Measurements from ENCODE around the gene GNPTG. TPM values are rescaled to one million over a fixed set of nuclear protein-coding genes. Genes with fewer than 3 reads are reported as not detected.

Gene GNPTG
- total and polyA plus RNA-seq, 2 of the 13 experiments (the other 11 are each of a cell fraction or from before 2014, with no cell fraction given): 22.7 to 71.1 TPM

GRCh38 chr16:1351582-1352362 lies at the start of gene GNPTG, which contains the start of gene TSR3 (continued):
- TF ChIP-seq KLF13 (CRISPR knock-in tag; IDR thresholded peaks at IDR 0.05): no peak
- no peak for TF ChIP-seq ZNF552 (CRISPR knock-in tag; IDR thresholded peaks at IDR 0.05; ENCODE audit: borderline replicate concordance)
- TF ChIP-seq ZNF770 (CRISPR knock-in tag; IDR thresholded peaks at IDR 0.05): no peak; the same call in 1 of the 2 replicates
- no peak for TF ChIP-seq ZNF724P (CRISPR knock-in tag; IDR thresholded peaks at IDR 0.05; ENCODE audit: borderline replicate concordance)
- TF ChIP-seq ZNF362 (CRISPR knock-in tag; IDR thresholded peaks at IDR 0.05; ENCODE audit: borderline replicate concordance): no peak
- no peak for TF ChIP-seq CSRNP2 (CRISPR knock-in tag; conservative IDR thresholded peaks at IDR 0.05; ENCODE audit: low read depth)
- TF ChIP-seq ZNF180 (CRISPR knock-in tag; IDR thresholded peaks at IDR 0.05; ENCODE audit: borderline replicate concordance, low read depth): no peak
- no peak for TF ChIP-seq ZSCAN5A (CRISPR knock-in tag; IDR thresholded peaks at IDR 0.05; ENCODE audit: borderline replicate concordance)
- no peak; the same call in 1 of the 2 replicates for TF ChIP-seq NFYC (CRISPR knock-in tag; IDR thresholded peaks at IDR 0.05)
- TF ChIP-seq SRF (IDR thresholded peaks at IDR 0.05; ENCODE audit: low read depth, low read length): peak; percentile 19; the same call in 1 of the 2 replicates
- TF ChIP-seq ZNF17 (CRISPR knock-in tag; IDR thresholded peaks at IDR 0.05): no peak
- TF ChIP-seq GATAD2A (CRISPR knock-in tag; IDR thresholded peaks at IDR 0.05): no peak
- no peak for TF ChIP-seq KAT2B (IDR thresholded peaks at IDR 0.05; ENCODE audit: borderline replicate concordance, low read depth, low read length)
- no peak for TF ChIP-seq SATB2 (CRISPR knock-in tag; IDR thresholded peaks at IDR 0.05)
- TF ChIP-seq PHF20 (CRISPR knock-in tag; IDR thresholded peaks at IDR 0.05): peak; percentile 98
- TF ChIP-seq MTA3 (CRISPR knock-in tag; IDR thresholded peaks at IDR 0.05): no peak
- TF ChIP-seq EED (CRISPR knock-in tag; IDR thresholded peaks at IDR 0.05): no peak
- TF ChIP-seq ZNF558 (CRISPR knock-in tag; IDR thresholded peaks at IDR 0.05; ENCODE audit: borderline replicate concordance): no peak; the same call in 1 of the 2 replicates
- TF ChIP-seq JDP2 (CRISPR knock-in tag; IDR thresholded peaks at IDR 0.05; ENCODE audit: borderline replicate concordance): no peak
